Uterus (tissue), 4 donors: Measurements from ENCODE around the gene VSTM2A. TPM values are rescaled to one million over a fixed set of nuclear protein-coding genes. Genes with fewer than 3 reads are reported as not detected.

ENCODE experiments used
- DNase-seq, 2 donors: peaks; one replicate each; pipeline ENCODE4 v3.0.0-alpha.2; 2019 to 2020
- H3K27ac ChIP-seq, 2 donors: fragments of 200-600 bp; sonication (generic); 1 replicate in 1 of 2; 2 replicates in 1 of 2; pipeline ENCODE4 v1.5.1; 2016 to 2018
- H3K27me3 ChIP-seq, 2 donors: fragments of 200-600 bp; sonication (generic); one replicate each; pipeline ENCODE4 v1.5.1; 2018 to 2019; ENCODE audit warnings: control low read depth in 1 of 2
- H3K36me3 ChIP-seq, 2 donors: fragments of 200-600 bp; sonication (generic); one replicate each; pipeline ENCODE4 v1.5.1; 2019; ENCODE audit warnings: control low read depth in 1 of 2
- H3K4me1 ChIP-seq, 2 donors: fragments of 200-600 bp; sonication (generic); one replicate each; pipeline ENCODE4 v1.5.1; 2018 to 2019; ENCODE audit warnings: control low read depth in 1 of 2
- H3K4me3 ChIP-seq, 2 donors: fragments of 200-600 bp; sonication (generic); 1 replicate in 1 of 2; 2 replicates in 1 of 2; pipeline ENCODE4 v1.5.1; 2018 to 2019; ENCODE audit warnings: mild to moderate bottlenecking in 1 of 2
- H3K9me3 ChIP-seq, 2 donors: fragments of 200-600 bp; sonication (generic); one replicate each; pipeline ENCODE4 v1.5.1; 2019; ENCODE audit warnings: control low read depth in 1 of 2
- POLR2A ChIP-seq, 2 donors: fragments of 450-650 bp; IDR thresholded peaks; one replicate each; pipeline ENCODE4 v1.6.1; 2016; ENCODE audit warnings: antibody characterized with exemption in 2 of 2, mild to moderate bottlenecking in 1 of 2, moderate library complexity in 1 of 2
- intact Hi-C: fragments of 100-400 bp; cut with DNase I; formaldehyde crosslinking; loops from one replicate; pipeline ENCODE4 v1.15.1; 2023; ENCODE audit warnings: low total_unique reads
- total RNA-seq, 4 donors: library from RNA; depleted of rRNA in 3 of 4; stranded (reverse); fragments of >200 nt in 3 of 4; gene quantifications; one replicate each; pipeline versions ENCODE4 v1.1.0 to v1.2.4, GENCODE V29; 2014 to 2023
- TF ChIP-seq, protein P1 (sequence below), 4 experiments: fragments of 200-600 bp in 2 of 4; fragments of 450-650 bp in 2 of 4; sonication (generic) in 2 of 4; IDR thresholded peaks; one replicate each; pipeline ENCODE4 v1.5.1; 2016 to 2019; ENCODE audit warnings: antibody characterized with exemption in 4 of 4, mild to moderate bottlenecking in 2 of 4, moderate library complexity in 1 of 4
- donor health status: DM: yes; HTN: yes; CAD: no.

VSTM2A gene
- total RNA-seq, 4 donors from 2014 or later: 0.28 TPM; not detected in 3

DNA sequence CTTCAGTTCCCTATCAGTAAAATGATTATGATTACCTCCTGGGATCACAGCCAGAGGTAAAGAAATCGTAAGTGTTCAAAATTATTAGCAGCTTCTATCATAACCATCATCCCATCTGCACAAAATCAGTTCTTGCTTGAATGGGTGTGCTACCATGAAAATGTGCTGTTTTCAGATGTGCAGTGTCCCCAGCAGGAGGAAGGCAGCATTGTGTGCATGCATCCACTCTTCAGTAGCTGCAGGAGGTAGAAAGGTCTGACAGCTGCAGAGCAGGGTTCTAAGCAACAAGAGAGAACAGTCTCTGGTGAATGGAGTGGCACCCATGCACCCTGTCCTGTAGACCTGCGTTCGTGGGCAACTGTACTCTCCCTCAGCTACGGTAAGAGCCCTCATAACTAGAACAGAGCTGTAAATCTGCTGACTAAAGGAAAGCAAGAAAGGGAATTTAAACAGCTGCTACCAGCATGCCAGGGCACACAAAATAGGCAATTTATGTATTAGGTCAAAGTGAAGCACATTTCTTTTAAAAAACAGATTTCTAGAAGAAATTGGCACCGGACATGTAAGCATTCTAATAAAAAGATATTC lies 21.2 kb downstream of the VSTM2A start:
- Histone ChIP-seq H3K4me3 (no peak overlapping the region), H3K4me1 (no peaks in the 10 kb centered on the region), H3K9me3 (no peaks in the 10 kb centered on the region), H3K36me3 (no peaks in the 10 kb centered on the region), H3K27ac (no peak overlapping the region), H3K27me3 (no peaks in the 10 kb centered on the region)
- intact Hi-C loops: no loop called here
- no peak for DNase-seq
- TF ChIP-seq, protein P1, sequence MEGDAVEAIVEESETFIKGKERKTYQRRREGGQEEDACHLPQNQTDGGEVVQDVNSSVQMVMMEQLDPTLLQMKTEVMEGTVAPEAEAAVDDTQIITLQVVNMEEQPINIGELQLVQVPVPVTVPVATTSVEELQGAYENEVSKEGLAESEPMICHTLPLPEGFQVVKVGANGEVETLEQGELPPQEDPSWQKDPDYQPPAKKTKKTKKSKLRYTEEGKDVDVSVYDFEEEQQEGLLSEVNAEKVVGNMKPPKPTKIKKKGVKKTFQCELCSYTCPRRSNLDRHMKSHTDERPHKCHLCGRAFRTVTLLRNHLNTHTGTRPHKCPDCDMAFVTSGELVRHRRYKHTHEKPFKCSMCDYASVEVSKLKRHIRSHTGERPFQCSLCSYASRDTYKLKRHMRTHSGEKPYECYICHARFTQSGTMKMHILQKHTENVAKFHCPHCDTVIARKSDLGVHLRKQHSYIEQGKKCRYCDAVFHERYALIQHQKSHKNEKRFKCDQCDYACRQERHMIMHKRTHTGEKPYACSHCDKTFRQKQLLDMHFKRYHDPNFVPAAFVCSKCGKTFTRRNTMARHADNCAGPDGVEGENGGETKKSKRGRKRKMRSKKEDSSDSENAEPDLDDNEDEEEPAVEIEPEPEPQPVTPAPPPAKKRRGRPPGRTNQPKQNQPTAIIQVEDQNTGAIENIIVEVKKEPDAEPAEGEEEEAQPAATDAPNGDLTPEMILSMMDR (IDR thresholded peaks at IDR 0.05): no peak
- no peak for TF ChIP-seq POLR2A (IDR thresholded peaks at IDR 0.05)

DNA sequence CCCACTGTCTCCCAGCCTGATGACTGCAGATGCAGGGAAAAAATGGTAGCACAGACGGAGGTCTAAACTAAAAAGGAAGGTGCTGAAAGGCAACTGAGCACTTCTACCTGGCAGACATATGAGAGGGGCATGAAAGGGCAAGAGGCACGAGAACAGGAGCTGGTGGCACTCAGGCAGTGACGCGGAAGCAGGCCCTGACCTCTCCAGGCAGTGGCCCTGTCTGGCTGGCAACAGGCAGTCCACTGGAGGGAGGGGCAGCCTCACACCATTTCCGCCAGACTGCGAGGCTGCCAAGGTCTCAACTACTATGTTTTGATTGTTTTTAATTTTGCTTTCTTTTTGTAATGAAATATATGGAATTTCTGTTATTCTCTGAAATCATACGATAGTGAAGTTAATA lies 23.3 kb downstream of the VSTM2A start:
- Histone ChIP-seq H3K4me1 (no peaks in the 10 kb centered on the region), H3K27ac (no peak overlapping the region), H3K4me3 (no peak overlapping the region), H3K27me3 (no peaks in the 10 kb centered on the region), H3K9me3 (no peaks in the 10 kb centered on the region), H3K36me3 (no peaks in the 10 kb centered on the region)
- intact Hi-C loops: no loop called here
- TF ChIP-seq, protein P1 (IDR thresholded peaks at IDR 0.05): no peak
- TF ChIP-seq POLR2A (IDR thresholded peaks at IDR 0.05): no peak
- no peak for DNase-seq

DNA sequence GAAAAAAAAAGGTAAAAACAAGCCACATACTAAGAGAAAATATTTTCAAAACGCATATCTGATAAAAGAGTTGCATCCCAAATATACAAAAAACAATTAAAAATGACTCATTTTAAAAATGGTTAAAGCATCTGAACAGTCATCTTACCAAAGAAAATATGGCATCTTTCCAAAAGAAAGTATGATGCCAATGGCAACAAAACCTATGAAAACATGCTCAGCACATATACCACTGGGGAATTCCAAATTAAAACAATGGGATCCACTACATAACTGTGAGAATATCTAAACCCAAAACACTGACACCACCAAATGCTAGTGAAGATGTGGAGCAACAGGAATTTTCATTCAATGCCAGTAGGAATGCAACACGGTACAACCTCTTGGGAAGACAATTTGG lies 39.3 kb downstream of the VSTM2A start:
- no peaks in the 10 kb centered on the region for H3K9me3 ChIP-seq
- TF ChIP-seq POLR2A (IDR thresholded peaks at IDR 0.05): no peak
- TF ChIP-seq, protein P1 (IDR thresholded peaks at IDR 0.05): no peak
- H3K36me3 ChIP-seq: no peaks in the 10 kb centered on the region
- H3K4me3 ChIP-seq: no peak overlapping the region
- DNase-seq: no peak
- no peak overlapping the region for H3K27ac ChIP-seq
- H3K27me3 ChIP-seq: no peaks in the 10 kb centered on the region
- H3K4me1 ChIP-seq: no peaks in the 10 kb centered on the region
- intact Hi-C loops: no loop called here

DNA sequence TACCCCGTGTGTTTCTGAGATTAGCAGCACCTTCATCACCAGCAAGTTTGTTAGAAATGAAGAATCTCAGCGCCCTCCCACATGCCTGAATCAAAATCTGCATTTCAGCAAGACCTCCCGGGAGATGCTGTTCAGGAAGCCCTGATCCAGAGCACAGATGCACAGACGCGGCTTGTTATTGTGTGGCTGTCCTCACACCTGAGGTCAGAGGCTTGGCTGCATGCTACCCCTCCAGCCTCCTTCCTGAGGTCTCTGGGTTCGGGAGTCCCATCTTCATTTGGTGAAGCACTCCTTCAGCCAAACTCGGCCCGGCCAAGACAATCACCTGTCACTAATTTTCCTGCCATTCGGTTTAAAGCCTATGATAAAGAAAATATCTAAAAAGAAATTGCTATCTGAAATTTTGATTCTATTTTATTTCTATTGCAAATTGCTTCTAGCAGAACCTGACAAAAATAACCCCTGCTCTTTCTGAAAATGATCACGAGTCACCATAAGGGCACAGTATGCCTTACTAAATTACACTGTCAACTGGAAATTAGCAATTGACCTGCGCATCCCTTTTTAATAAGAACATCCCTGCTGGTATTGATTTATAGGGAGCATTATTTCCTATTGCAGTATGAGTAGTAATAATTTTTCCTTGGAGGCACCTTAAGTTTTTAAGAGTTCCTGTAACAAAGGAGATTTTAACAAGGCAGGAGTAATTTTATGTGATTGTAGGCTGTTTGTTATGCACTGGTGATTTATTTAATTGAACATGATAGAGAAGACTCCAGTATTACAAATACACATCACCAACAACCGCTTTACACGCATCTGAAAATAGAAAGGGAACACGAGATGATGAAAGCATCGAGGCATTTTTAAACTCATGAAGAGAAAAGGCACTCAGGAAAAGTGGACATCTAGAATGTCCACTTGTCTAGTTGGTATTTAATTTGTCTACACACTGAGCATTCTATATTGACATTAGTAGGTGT lies 49.5 kb downstream of the VSTM2A start:
- H3K4me1 ChIP-seq: no peaks in the 10 kb centered on the region
- H3K4me3 ChIP-seq: no peak overlapping the region
- no peaks in the 10 kb centered on the region for H3K27me3 ChIP-seq
- H3K9me3 ChIP-seq: no peaks in the 10 kb centered on the region
- intact Hi-C loops: no loop called here
- no peak overlapping the region for H3K27ac ChIP-seq
- H3K36me3 ChIP-seq: no peaks in the 10 kb centered on the region
- no peak for DNase-seq
- TF ChIP-seq, protein P1 (IDR thresholded peaks at IDR 0.05): no peak
- TF ChIP-seq POLR2A (IDR thresholded peaks at IDR 0.05): no peak

DNA sequence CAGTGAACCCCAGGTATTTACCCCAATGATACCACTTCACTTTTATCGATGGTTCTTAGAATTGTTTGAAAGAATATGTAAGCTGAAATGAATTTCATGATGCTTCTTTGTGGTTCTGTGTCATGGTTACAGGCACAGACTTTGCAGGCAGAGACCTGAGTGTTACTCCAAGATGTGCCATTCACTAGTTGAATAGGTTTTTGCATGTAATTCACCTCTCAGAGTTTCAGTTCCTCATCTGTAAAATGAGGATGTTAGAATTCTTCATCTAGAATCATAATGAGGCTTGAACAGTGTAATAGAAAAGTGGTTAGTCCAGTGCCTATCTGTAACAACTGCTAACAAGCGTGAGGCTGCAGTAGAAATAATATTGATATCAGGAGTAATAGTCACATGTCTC lies 54.6 kb downstream of the VSTM2A start:
- TF ChIP-seq, protein P1 (IDR thresholded peaks at IDR 0.05): no peak
- no peak for TF ChIP-seq POLR2A (IDR thresholded peaks at IDR 0.05)
- Histone ChIP-seq H3K27ac (no peak overlapping the region), H3K4me3 (no peak overlapping the region), H3K9me3 (no peaks in the 10 kb centered on the region), H3K4me1 (no peaks in the 10 kb centered on the region), H3K27me3 (no peaks in the 10 kb centered on the region), H3K36me3 (no peaks in the 10 kb centered on the region)
- intact Hi-C loops: no loop called here
- no peak for DNase-seq
